Stimulated activated CD8-positive, alpha-beta memory T cell treated with anti-CD3 and anti-CD28 coated beads, Interleukin-4, amount 100 ng/mL, for 1 hour (primary cell): ENCODE results near the gene LRP1-AS.

Experiments used
- DNase-seq, 2 donors: peaks; one replicate each; pipeline ENCODE4 v3.0.0-alpha.2; 2020; ENCODE audit warnings: low read depth in 2 of 2, low spot score in 1 of 2

LRP1-AS gene

GRCh38 chr12:57099766-57100165 is 47.7 kb downstream of the LRP1-AS start:
- no peak for DNase-seq

DNA sequence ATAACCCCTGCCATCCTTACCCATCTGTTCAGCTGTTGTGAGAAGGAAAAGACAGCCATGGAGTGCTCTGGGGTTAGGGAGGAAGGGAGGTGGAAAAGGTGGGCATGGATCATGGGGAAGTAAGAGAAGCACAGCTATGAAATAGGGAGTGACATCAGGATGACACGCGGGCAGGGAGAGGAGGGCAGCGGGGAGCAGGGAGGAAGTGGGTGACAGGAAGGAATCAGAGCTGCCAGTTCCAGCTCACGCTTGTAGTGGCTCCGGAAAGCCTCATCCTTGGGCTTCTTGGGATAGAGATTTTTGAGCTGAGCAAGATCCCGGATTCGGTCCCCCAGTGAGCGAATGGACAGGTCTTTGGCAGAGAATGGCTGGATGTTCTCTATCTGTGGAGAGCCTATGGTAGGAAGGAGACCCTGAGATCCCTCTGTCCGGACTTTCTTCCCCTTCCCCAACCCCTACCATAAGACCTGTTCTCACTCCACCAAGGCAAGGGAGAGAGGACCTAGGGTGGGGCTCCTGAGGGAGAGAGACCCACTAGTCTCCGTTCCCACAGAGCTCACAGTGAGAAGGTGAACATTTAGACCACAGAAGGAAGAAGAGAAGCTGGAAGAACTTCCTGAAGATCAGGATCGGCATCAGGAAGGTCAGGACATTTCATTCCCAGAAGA is 48.2 kb downstream of the LRP1-AS start:
- no peak for DNase-seq

DNA sequence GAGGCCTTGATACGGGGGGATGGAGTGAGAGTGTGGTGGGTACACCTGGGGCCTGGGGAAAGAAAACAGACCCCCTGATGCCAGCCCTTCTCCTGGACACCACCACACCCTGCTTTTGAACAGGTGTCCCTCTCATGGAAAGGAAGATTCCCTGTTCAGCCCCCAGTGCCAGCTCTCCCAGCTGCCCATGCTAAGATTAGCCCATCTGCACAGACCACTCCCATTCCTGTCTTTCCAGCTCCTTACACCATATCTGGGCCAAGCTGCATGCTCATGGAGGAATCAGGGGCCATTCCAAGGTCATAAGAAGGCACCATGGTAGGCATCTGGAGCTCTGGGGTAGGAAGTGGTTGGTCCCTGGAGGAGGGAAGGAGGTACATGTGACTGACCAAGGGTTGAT is 48.9 kb downstream of the LRP1-AS start:
- DNase-seq, result no peak

- DNase-seq, result no peak
Observed at GRCh38 chr12:57097554-57097835, 49.9 kb downstream of the LRP1-AS start.

- DNase-seq, result no peak
Observed at GRCh38 chr12:57096748-57097553, 50.5 kb downstream of the LRP1-AS start.

DNA sequence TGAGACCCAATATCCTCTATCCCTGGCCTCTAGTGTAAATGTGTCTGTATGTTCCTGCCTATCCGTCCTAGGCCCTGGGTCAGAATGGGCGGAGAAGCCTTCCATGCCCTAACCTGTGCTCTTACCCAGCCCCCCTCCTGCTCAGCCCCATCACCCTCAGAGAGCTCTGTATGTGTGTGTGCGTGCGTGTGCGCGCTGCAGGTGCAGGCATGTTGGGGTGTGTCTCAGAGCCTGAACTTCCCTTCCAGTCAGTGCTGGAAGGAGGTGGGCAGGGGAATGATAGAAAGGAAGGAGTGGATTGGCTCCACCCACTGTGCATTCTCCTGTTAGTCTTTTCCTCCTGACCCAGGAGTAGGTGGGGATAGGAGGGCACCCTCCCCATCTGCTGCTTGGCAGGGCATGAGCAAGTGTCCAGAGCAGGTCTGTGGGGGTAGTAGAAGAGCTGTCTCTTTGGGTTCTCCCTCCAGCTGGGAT is 51.3 kb downstream of the LRP1-AS start:
- DNase-seq, result no peak

- DNase-seq, result no peak
Observed at GRCh38 chr12:57095440-57095839, 52.0 kb downstream of the LRP1-AS start.
